ENCODE data around the gene RFNG.

Gene RFNG

GRCh38 chr17:81999976-82000802 lies 51.4 kb downstream of the RFNG start:
- no CpG with 5 or more reads among the region's 36 CpGs for WGBS (ENCODE audit: extremely low coverage, insufficient coverage, low lambda C conversion rate)
- Histone ChIP-seq H3K4me2 (ENCODE audit: low read length) (no peak overlapping the region), H2BK5ac (ENCODE audit: low read length) (no peak overlapping the region), H3K56ac (ENCODE audit: low read length) (no peak overlapping the region), H4K8ac (ENCODE audit: low read depth, low read length) (no peak overlapping the region), H4K5ac (ENCODE audit: low read length) (no peak overlapping the region), H3K4me1 (ENCODE audit: control insufficient read depth, low read depth, low read length) (no peaks in the 10 kb centered on the region), H3K9ac (ENCODE audit: low read length) (no peak overlapping the region), H3K79me1 (ENCODE audit: low read length) (no peaks in the 10 kb centered on the region), H2AK5ac (ENCODE audit: low read length) (no peak overlapping the region), H3K4ac (ENCODE audit: low read depth, low read length) (no peak overlapping the region), H3K36me3 (ENCODE audit: control insufficient read depth, insufficient read depth, low read length) (no peaks in the 10 kb centered on the region), H2BK120ac (ENCODE audit: low read depth, low read length) (no peak overlapping the region), H2BK15ac (replicated peaks; ENCODE audit: low read depth) (no peak overlapping the region), H3K27me3 (ENCODE audit: insufficient read depth, low read length, poor library complexity) (no peaks in the 10 kb centered on the region), H3K18ac (ENCODE audit: low read length) (no peak overlapping the region), H3K23ac (ENCODE audit: low read length) (no peak overlapping the region), H3K4me3 (ENCODE audit: low read length) (no peak overlapping the region), H3K27ac (ENCODE audit: low read depth, low read length) (no peak overlapping the region), H3K79me2 (ENCODE audit: control insufficient read depth, insufficient read depth, low read length) (no peaks in the 10 kb centered on the region)
- no peak for DNase-seq

GRCh38 chr17:81999587-81999975 lies 52.0 kb downstream of the RFNG start:
- H4K8ac ChIP-seq (ENCODE audit: low read depth, low read length): no peak overlapping the region
- no peaks in the 10 kb centered on the region for H3K4me1 ChIP-seq (ENCODE audit: control insufficient read depth, low read depth, low read length)
- no peak overlapping the region for H4K5ac ChIP-seq (ENCODE audit: low read length)
- no peaks in the 10 kb centered on the region for H3K79me1 ChIP-seq (ENCODE audit: low read length)
- no peak overlapping the region for H2BK5ac ChIP-seq (ENCODE audit: low read length)
- WGBS (ENCODE audit: extremely low coverage, insufficient coverage, low lambda C conversion rate): no CpG with 5 or more reads among the region's 12 CpGs
- no peak for DNase-seq
- no peak overlapping the region for H2BK120ac ChIP-seq (ENCODE audit: low read depth, low read length)
- no peaks in the 10 kb centered on the region for H3K27me3 ChIP-seq (ENCODE audit: insufficient read depth, low read length, poor library complexity)
- no peak overlapping the region for H3K23ac ChIP-seq (ENCODE audit: low read length)
- no peak overlapping the region for H3K27ac ChIP-seq (ENCODE audit: low read depth, low read length)
- H3K56ac ChIP-seq (ENCODE audit: low read length): no peak overlapping the region
- H3K79me2 ChIP-seq (ENCODE audit: control insufficient read depth, insufficient read depth, low read length): no peaks in the 10 kb centered on the region
- no peak overlapping the region for H2BK15ac ChIP-seq (replicated peaks; ENCODE audit: low read depth)
- H3K4ac ChIP-seq (ENCODE audit: low read depth, low read length): no peak overlapping the region
- no peak overlapping the region for H2AK5ac ChIP-seq (ENCODE audit: low read length)
- no peaks in the 10 kb centered on the region for H3K36me3 ChIP-seq (ENCODE audit: control insufficient read depth, insufficient read depth, low read length)
- no peak overlapping the region for H3K9ac ChIP-seq (ENCODE audit: low read length)
- no peak overlapping the region for H3K18ac ChIP-seq (ENCODE audit: low read length)
- H3K4me3 ChIP-seq (ENCODE audit: low read length): no peak overlapping the region
- H3K4me2 ChIP-seq (ENCODE audit: low read length): no peak overlapping the region

GRCh38 chr17:81998691-81999438 lies 52.7 kb downstream of the RFNG start:
- Histone ChIP-seq H3K4ac (ENCODE audit: low read depth, low read length) (no peak overlapping the region), H3K27me3 (ENCODE audit: insufficient read depth, low read length, poor library complexity) (no peaks in the 10 kb centered on the region), H2BK15ac (replicated peaks; ENCODE audit: low read depth) (no peak overlapping the region), H3K18ac (ENCODE audit: low read length) (no peak overlapping the region), H4K5ac (ENCODE audit: low read length) (no peak overlapping the region), H3K4me2 (ENCODE audit: low read length) (no peak overlapping the region), H3K4me3 (ENCODE audit: low read length) (no peak overlapping the region), H2BK120ac (ENCODE audit: low read depth, low read length) (no peak overlapping the region), H3K23ac (ENCODE audit: low read length) (no peak overlapping the region), H3K79me2 (ENCODE audit: control insufficient read depth, insufficient read depth, low read length) (no peaks in the 10 kb centered on the region), H3K9ac (ENCODE audit: low read length) (no peak overlapping the region), H3K79me1 (ENCODE audit: low read length) (no peaks in the 10 kb centered on the region), H4K8ac (ENCODE audit: low read depth, low read length) (no peak overlapping the region), H2BK5ac (ENCODE audit: low read length) (no peak overlapping the region), H2AK5ac (ENCODE audit: low read length) (no peak overlapping the region), H3K56ac (ENCODE audit: low read length) (no peak overlapping the region), H3K4me1 (ENCODE audit: control insufficient read depth, low read depth, low read length) (no peaks in the 10 kb centered on the region), H3K36me3 (ENCODE audit: control insufficient read depth, insufficient read depth, low read length) (no peaks in the 10 kb centered on the region), H3K27ac (ENCODE audit: low read depth, low read length) (no peak overlapping the region)
- WGBS (ENCODE audit: extremely low coverage, insufficient coverage, low lambda C conversion rate): no CpG with 5 or more reads among the region's 14 CpGs
- no peak for DNase-seq

GRCh38 chr17:81998212-81998611 lies 53.4 kb downstream of the RFNG start:
- Histone ChIP-seq H4K8ac (ENCODE audit: low read depth, low read length) (no peak overlapping the region), H3K4me1 (ENCODE audit: control insufficient read depth, low read depth, low read length) (no peaks in the 10 kb centered on the region), H2BK5ac (ENCODE audit: low read length) (no peak overlapping the region), H3K27me3 (ENCODE audit: insufficient read depth, low read length, poor library complexity) (no peaks in the 10 kb centered on the region), H2BK120ac (ENCODE audit: low read depth, low read length) (no peak overlapping the region), H2AK5ac (ENCODE audit: low read length) (no peak overlapping the region), H3K27ac (ENCODE audit: low read depth, low read length) (no peak overlapping the region), H3K18ac (ENCODE audit: low read length) (no peak overlapping the region), H2BK15ac (replicated peaks; ENCODE audit: low read depth) (no peak overlapping the region), H3K56ac (ENCODE audit: low read length) (no peak overlapping the region), H3K4ac (ENCODE audit: low read depth, low read length) (no peak overlapping the region), H3K36me3 (ENCODE audit: control insufficient read depth, insufficient read depth, low read length) (no peaks in the 10 kb centered on the region), H3K4me2 (ENCODE audit: low read length) (no peak overlapping the region), H3K4me3 (ENCODE audit: low read length) (no peak overlapping the region), H3K79me1 (ENCODE audit: low read length) (no peaks in the 10 kb centered on the region), H3K23ac (ENCODE audit: low read length) (no peak overlapping the region), H3K9ac (ENCODE audit: low read length) (no peak overlapping the region), H3K79me2 (ENCODE audit: control insufficient read depth, insufficient read depth, low read length) (no peaks in the 10 kb centered on the region), H4K5ac (ENCODE audit: low read length) (no peak overlapping the region)
- no CpG with 5 or more reads among the region's 7 CpGs for WGBS (ENCODE audit: extremely low coverage, insufficient coverage, low lambda C conversion rate)
- no peak for DNase-seq

All from mesendoderm (in vitro differentiated cells).